SK-N-SH (cell line): Measurements from ENCODE around the gene NLGN1.

ENCODE experiments used
- CHD2 ChIP-seq: fragments of 150-350 bp; IDR thresholded peaks from 2 replicates; pipeline ENCODE4 v1.6.1; 2018; ENCODE audit warnings: low read length; ENCODE audit not compliant: partially characterized antibody
- EP300 ChIP-seq, 2 experiments: IDR thresholded peaks; 2 replicates each; pipeline versions ENCODE4 v1.4.0 to v1.6.1; 2012; ENCODE audit warnings: borderline replicate concordance in 1 of 2, low read depth in 1 of 2, low read length in 1 of 2
- EZH2phosphoT487 ChIP-seq: fragments of 200-600 bp; sonication (generic); IDR thresholded peaks from 2 replicates; pipeline ENCODE4 v1.6.1; 2017; ENCODE audit warnings: low read depth, mixed run types, mild to moderate bottlenecking, antibody characterized with exemption, moderate library complexity, borderline replicate concordance
- GABPA ChIP-seq: IDR thresholded peaks from 2 replicates; pipeline ENCODE4 v1.4.0; 2012; ENCODE audit warnings: low read depth, mild to moderate bottlenecking
- GATA2 ChIP-seq: sonication (generic); formaldehyde crosslinking; IDR thresholded peaks from 2 replicates; pipeline ENCODE4 v1.5.0; 2020; ENCODE audit warnings: mild to moderate bottlenecking, missing genetic modification reagents
- NFIC ChIP-seq: IDR thresholded peaks from 2 replicates; pipeline ENCODE4 v1.4.0; 2012; ENCODE audit warnings: borderline replicate concordance
- POLR2AphosphoS5 ChIP-seq: IDR thresholded peaks from 2 replicates; pipeline ENCODE4 v1.6.1; 2012; ENCODE audit warnings: low read depth, low read length
- USF2 ChIP-seq: fragments of 150-350 bp; IDR thresholded peaks from 2 replicates; pipeline ENCODE4 v1.6.1; 2017; ENCODE audit warnings: antibody characterized with exemption, low read length, low read depth, borderline replicate concordance
- TF ChIP-seq, protein P1 (sequence below): IDR thresholded peaks from 2 replicates; pipeline ENCODE4 v1.4.0; 2012; ENCODE audit warnings: low read depth
- TF ChIP-seq, protein P2 (sequence below): fragments of 200-600 bp; sonication (generic); IDR thresholded peaks from 2 replicates; pipeline ENCODE4 v1.6.1; 2017; ENCODE audit warnings: antibody characterized with exemption, mild to moderate bottlenecking, moderate library complexity
- TF ChIP-seq, protein P3 (sequence below): IDR thresholded peaks from 2 replicates; pipeline ENCODE4; 2012

DNA sequence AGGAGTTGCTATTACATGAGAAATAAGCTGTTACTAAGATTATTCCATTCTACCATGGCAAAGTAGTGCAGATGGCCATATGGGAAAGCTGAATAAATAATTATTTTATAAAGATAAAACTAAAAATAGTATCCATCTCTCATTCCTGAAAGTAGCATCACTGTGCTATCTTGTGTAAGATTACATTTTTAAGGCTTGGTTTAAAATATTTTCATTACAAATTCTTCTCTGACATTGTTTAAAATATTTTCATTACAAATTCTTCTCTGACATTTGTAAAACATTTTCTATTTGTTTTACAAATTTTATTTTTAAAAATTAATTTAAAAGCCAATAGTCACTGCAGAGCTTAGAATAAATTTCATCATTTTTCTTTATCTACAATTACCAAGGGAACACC lies 796.1 kb downstream of the NLGN1 start:
- no peak for TF ChIP-seq POLR2AphosphoS5
- TF ChIP-seq, protein P1, sequence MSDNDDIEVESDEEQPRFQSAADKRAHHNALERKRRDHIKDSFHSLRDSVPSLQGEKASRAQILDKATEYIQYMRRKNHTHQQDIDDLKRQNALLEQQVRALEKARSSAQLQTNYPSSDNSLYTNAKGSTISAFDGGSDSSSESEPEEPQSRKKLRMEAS, result no peak
- TF ChIP-seq, protein P2, sequence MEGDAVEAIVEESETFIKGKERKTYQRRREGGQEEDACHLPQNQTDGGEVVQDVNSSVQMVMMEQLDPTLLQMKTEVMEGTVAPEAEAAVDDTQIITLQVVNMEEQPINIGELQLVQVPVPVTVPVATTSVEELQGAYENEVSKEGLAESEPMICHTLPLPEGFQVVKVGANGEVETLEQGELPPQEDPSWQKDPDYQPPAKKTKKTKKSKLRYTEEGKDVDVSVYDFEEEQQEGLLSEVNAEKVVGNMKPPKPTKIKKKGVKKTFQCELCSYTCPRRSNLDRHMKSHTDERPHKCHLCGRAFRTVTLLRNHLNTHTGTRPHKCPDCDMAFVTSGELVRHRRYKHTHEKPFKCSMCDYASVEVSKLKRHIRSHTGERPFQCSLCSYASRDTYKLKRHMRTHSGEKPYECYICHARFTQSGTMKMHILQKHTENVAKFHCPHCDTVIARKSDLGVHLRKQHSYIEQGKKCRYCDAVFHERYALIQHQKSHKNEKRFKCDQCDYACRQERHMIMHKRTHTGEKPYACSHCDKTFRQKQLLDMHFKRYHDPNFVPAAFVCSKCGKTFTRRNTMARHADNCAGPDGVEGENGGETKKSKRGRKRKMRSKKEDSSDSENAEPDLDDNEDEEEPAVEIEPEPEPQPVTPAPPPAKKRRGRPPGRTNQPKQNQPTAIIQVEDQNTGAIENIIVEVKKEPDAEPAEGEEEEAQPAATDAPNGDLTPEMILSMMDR, result no peak
- no peak for TF ChIP-seq EP300 (IDR thresholded peaks at IDR 0.05; ENCODE audit: borderline replicate concordance in 1 of 2, low read depth in 1 of 2, low read length in 1 of 2)
- TF ChIP-seq, protein P3, sequence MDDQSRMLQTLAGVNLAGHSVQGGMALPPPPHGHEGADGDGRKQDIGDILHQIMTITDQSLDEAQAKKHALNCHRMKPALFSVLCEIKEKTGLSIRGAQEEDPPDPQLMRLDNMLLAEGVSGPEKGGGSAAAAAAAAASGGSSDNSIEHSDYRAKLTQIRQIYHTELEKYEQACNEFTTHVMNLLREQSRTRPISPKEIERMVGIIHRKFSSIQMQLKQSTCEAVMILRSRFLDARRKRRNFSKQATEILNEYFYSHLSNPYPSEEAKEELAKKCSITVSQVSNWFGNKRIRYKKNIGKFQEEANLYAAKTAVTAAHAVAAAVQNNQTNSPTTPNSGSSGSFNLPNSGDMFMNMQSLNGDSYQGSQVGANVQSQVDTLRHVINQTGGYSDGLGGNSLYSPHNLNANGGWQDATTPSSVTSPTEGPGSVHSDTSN, result no peak
- TF ChIP-seq CHD2, result no peak
- TF ChIP-seq EZH2phosphoT487, result no peak
- TF ChIP-seq GATA2, result no peak
- TF ChIP-seq NFIC, result no peak
- TF ChIP-seq GABPA, result no peak
- TF ChIP-seq USF2, result no peak
